SK-N-SH treated with all-trans-retinoic acid at 6 μM for 48 hours (cell line): Measurements from ENCODE around the gene ANAPC5.

Source experiments
- ESRRG ChIP-seq: fragments of 250-450 bp; sonication (Bioruptor Pico); IDR thresholded peaks from 2 replicates; pipeline ENCODE4 v1.6.1; 2021; ENCODE audit warnings: mild to moderate bottlenecking
- GLIS3 ChIP-seq: fragments of 250-450 bp; sonication (Bioruptor Pico); IDR thresholded peaks from 2 replicates; pipeline ENCODE4 v1.5.0; 2020; ENCODE audit warnings: mild to moderate bottlenecking, moderate library complexity
- PPARA ChIP-seq: fragments of 250-450 bp; sonication (Bioruptor Pico); IDR thresholded peaks from 2 replicates; pipeline ENCODE4 v1.5.0; 2020; ENCODE audit warnings: mild to moderate bottlenecking, borderline replicate concordance
- RARB ChIP-seq: fragments of 250-450 bp; sonication (Bioruptor Pico); IDR thresholded peaks from 2 replicates; pipeline ENCODE4 v1.8.0; 2021; ENCODE audit warnings: mild to moderate bottlenecking, moderate library complexity
- ZFP30 ChIP-seq: fragments of 450-650 bp; formaldehyde crosslinking; IDR thresholded peaks from 2 replicates; pipeline ENCODE4 v1.5.0; 2022; ENCODE audit warnings: mild to moderate bottlenecking, moderate library complexity
- ZNF70 ChIP-seq: fragments of 450-650 bp; formaldehyde crosslinking; IDR thresholded peaks from 2 replicates; pipeline ENCODE4 v1.5.0; 2020; ENCODE audit warnings: mild to moderate bottlenecking, moderate library complexity
- ZNF8 ChIP-seq: fragments of 450-650 bp; formaldehyde crosslinking; IDR thresholded peaks from 2 replicates; pipeline ENCODE4 v1.5.0; 2020; ENCODE audit warnings: mild to moderate bottlenecking, moderate library complexity

GRCh38 chr12:121295116-121295745 lies 57.0 kb downstream of the ANAPC5 start:
- TF ChIP-seq ZNF70 (CRISPR knock-in tag) (no peak), GLIS3 (CRISPR knock-in tag) (no peak), PPARA (no peak), ZNF8 (CRISPR knock-in tag) (no peak), ESRRG (CRISPR knock-in tag) (no peak), RARB (CRISPR knock-in tag) (no peak), ZFP30 (CRISPR knock-in tag) (no peak)
